Measurements from ENCODE around the gene LGALS16. TPM values are rescaled to one million over a fixed set of nuclear protein-coding genes. Genes with fewer than 3 reads are reported as not detected.

The LGALS16 gene
- total and polyA plus RNA-seq, 12 donors, result not detected

DNA sequence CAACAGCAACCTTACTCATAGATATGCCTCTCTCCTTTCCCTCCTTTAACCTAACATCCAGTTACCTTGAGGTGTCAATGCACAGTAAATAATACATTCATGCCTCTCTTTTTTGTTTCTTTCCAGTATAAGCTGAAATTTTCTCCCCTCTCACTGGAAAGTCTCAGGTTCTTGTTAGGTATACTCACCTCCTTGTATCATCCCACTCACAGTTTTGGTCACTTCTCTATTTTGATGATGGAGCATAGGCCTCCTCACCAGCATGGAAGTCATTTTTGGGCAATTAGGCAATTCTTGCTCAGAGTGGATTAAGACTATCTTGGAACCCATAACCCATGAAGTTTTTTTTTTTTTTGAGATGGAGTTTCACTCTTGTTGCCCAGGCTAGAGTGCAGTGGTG, 42.8 kb downstream of the LGALS16 start:
- TF ChIP-seq, protein P1, sequence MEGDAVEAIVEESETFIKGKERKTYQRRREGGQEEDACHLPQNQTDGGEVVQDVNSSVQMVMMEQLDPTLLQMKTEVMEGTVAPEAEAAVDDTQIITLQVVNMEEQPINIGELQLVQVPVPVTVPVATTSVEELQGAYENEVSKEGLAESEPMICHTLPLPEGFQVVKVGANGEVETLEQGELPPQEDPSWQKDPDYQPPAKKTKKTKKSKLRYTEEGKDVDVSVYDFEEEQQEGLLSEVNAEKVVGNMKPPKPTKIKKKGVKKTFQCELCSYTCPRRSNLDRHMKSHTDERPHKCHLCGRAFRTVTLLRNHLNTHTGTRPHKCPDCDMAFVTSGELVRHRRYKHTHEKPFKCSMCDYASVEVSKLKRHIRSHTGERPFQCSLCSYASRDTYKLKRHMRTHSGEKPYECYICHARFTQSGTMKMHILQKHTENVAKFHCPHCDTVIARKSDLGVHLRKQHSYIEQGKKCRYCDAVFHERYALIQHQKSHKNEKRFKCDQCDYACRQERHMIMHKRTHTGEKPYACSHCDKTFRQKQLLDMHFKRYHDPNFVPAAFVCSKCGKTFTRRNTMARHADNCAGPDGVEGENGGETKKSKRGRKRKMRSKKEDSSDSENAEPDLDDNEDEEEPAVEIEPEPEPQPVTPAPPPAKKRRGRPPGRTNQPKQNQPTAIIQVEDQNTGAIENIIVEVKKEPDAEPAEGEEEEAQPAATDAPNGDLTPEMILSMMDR (IDR thresholded peaks at IDR 0.05), result no peak
- intact Hi-C loops (cut with DNase I), result no loop called here
- no peak for ATAC-seq

DNA sequence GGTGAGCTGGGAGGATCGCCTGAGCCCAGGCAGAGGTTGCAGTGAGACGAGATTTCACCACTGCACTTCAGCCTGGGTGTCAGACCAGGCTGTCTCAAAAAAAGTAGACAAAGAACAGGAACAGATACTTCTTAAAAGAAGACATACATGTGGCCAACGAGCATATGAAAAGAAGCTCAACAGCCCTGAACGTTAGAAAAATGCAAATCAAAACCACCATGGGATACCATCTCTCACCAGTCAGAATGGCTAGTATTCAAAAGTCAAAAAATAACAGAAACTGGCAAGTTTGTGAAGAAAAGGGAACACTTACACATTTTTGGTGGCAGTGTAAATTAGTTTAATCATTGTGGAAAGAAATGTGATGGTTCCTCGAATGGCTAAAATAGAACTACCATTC, 45.6 kb downstream of the LGALS16 start:
- Histone ChIP-seq H3K36me3 (no peaks in the 10 kb centered on the region), H3K4me1 (no peaks in the 10 kb centered on the region), H3K9me3 (no peaks in the 10 kb centered on the region), H3K27me3 (peaks cover 0 to 61% (median 22%) of the 10 kb centered on the region in 7 donors), H3K4me3 (no peak overlapping the region), H3K27ac (no peak overlapping the region)
- ATAC-seq (no peak), DNase-seq (no peak)
- intact Hi-C loops (cut with DNase I), result no loop called here
- 59 to 63% methylated on average over 5 of the region's 5 CpGs for WGBS, 2 donors
- TF ChIP-seq, protein P1 (IDR thresholded peaks at IDR 0.05), result no peak

More for the DNA sequence above, 42.8 kb downstream of the LGALS16 start:
- no peak overlapping the region for H3K4me3 ChIP-seq
- DNase-seq, result no peak
- peaks cover 0 to 74% (median 27%) of the 10 kb centered on the region in 7 donors for H3K27me3 ChIP-seq
- no peaks in the 10 kb centered on the region for H3K9me3 ChIP-seq
- H3K36me3 ChIP-seq, result no peaks in the 10 kb centered on the region
- no peaks in the 10 kb centered on the region for H3K4me1 ChIP-seq
- no peak overlapping the region for H3K27ac ChIP-seq

DNA sequence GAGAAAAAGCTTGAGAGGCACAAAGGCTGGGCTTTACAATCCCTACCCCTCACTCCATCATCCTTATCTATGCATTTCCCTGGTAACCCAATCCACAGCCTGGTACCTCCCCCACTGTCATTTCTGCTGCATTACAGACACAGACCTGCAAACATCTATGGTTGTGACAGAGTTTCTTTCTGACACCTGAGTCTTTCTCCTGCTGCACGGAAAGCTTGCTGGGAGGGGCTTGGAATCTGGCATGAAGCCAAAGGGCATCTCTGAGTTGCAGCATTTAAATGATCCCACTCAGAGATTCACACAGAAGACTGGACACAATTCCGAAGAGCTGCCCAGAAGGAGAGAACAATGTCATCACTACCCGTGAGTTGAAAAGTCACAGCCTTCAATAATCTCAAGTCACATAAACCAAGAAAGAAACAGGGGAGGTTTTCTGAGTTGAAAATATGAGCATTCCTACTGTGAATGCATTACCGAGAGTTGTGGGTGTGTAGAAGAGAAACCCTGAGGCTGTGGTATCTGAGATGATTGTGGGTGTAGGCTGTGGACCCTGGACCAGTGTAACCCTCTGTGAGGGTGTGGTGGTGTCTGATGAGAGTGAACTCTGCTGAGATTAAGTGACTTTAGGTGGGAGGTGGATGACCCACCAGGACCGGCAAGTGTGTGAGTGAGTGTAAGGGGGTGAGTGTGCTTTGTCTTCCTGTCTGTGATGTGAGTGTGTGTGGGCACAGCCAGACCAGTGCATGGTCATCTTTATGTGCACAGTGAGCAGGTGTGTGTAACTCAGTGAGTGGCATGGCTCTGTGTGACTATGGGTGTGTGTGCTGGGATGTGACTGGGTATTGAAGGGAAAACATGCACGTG, 48.7 kb downstream of the LGALS16 start, which contains the start of gene LGALS14:
Gene LGALS14, plus strand, starts transcription at position 301 of the 864 bp plus-strand sequence. Its CDS starts 48 bp downstream, at position 349.
- intact Hi-C loops (cut with DNase I), result no loop called here
- H3K27ac ChIP-seq, result no peak within 1 kb of the TSS
- no peak within 1 kb of the TSS for H3K4me3 ChIP-seq
- DNase-seq (no peak), ATAC-seq (no peak)
- peaks cover 0 to 46% (median 14%) of the 10 kb centered on the region in 7 donors for H3K27me3 ChIP-seq
- TF ChIP-seq, protein P1 (IDR thresholded peaks at IDR 0.05), result no peak
- 44 to 46% methylated on average over 6 of the region's 6 CpGs for WGBS, 2 donors
- H3K36me3 ChIP-seq, result no peaks in the 10 kb centered on the region
- H3K9me3 ChIP-seq, result no peaks in the 10 kb centered on the region
- H3K4me1 ChIP-seq, result no peaks in the 10 kb centered on the region

DNA sequence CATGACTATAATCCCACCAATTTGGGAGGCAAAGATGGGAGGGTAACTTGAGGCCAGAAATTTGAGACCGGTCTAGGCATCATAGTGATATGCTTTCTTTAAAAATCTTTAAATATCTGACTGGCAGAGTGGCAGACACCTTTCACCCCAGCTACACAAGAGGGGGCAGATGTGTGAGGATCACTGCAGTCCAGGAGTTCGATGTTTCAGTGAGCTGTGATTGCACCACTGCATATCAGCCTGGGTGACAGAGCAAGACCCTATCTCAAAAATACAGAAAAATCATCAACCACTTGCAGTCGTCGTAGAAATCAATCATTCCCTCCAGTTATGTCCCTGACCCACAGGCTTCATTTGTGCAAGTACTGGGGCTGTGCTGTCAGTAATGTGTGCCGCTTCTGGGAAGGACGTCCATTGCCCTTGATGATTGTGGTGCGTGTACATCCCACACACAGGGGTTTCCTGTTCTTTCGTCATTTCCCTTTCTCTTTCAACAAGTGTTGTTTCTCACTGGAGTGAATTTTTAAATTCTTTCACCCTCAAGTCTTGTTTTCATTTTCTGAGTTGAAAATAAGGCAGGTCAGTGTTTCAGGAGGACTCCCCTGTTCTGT, 50.0 kb downstream of the LGALS16 start:
- Histone ChIP-seq H3K36me3 (no peaks in the 10 kb centered on the region), H3K27me3 (peaks cover 0 to 39% (median 11%) of the 10 kb centered on the region in 7 donors), H3K27ac (no peak overlapping the region), H3K4me1 (no peaks in the 10 kb centered on the region), H3K9me3 (no peaks in the 10 kb centered on the region), H3K4me3 (no peak overlapping the region)
- DNase-seq (no peak), ATAC-seq (no peak)
- intact Hi-C loops (cut with DNase I), result no loop called here
- TF ChIP-seq, protein P1 (IDR thresholded peaks at IDR 0.05), result no peak
- WGBS, 2 donors, result 54 to 65% methylated on average over 8 of the region's 8 CpGs
